Measurements from ENCODE around the gene CD59. TPM values are rescaled to one million over a fixed set of nuclear protein-coding genes. Genes with fewer than 3 reads are reported as not detected.

The CD59 gene
- total and polyA plus RNA-seq, 2 donors (not counting 3 experiments of a cell fraction or from before 2014, with no cell fraction given) = 992 to 1,084 TPM

DNA sequence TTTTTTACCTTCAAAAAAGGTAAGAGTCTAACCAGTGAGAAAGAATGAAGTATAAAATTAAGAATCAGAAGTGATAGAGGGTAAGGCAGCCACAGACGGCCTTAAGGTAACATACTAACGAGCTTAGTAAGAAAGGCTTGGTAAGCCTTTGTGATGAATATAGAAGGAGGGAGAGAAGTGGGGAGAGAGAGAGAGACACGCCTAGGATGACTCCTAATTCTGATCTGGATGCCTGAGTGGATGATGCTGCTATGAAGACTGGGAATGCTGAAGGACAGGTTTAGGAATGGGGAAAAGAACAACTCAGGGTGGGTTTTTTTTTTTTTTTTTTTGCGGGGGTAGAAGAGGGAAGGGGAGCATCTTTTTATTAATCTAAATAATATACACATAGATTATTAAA is 33.3 kb upstream of the CD59 start:
- Histone ChIP-seq H4K20me1 (replicated peaks; ENCODE audit: control insufficient read depth, extremely low read depth, insufficient read depth, low read length) (no peaks in the 10 kb centered on the region), H3K9me1 (replicated peaks; ENCODE audit: control insufficient read depth, extremely low read depth, insufficient read depth, low read length) (no peaks in the 10 kb centered on the region), H2AFZ (ENCODE audit: low read depth, low read length) (no peak overlapping the region), H3K9me3 (replicated peaks; ENCODE audit: control insufficient read depth, insufficient read depth, low read length) (no peaks in the 10 kb centered on the region), H3K27ac (ENCODE audit: insufficient read depth, low read depth, low read length) (no peak overlapping the region), H3K4me3 (replicated peaks in 1 of 3; ENCODE audit: insufficient read depth in 1 of 3, low read depth in 1 of 3, low read length in 3 of 3) (no peak overlapping the region), H3K4me2 (ENCODE audit: insufficient read depth, low read length) (no peak overlapping the region), H3K36me3 (ENCODE audit: control insufficient read depth in 2 of 2, extremely low read depth in 1 of 2, insufficient read depth in 2 of 2, low read length in 2 of 2) (peaks cover 0 to 3% of the 10 kb centered on the region in 2 experiments), H3K4me1 (ENCODE audit: control insufficient read depth, extremely low read depth, insufficient read depth, low read length) (peaks cover 8% of the 10 kb centered on the region), H3K79me2 (ENCODE audit: control insufficient read depth, insufficient read depth, low read length) (peaks cover 14% of the 10 kb centered on the region), H3K27me3 (ENCODE audit: control insufficient read depth in 2 of 2, insufficient read depth in 2 of 2, low read length in 2 of 2) (no peaks in the 10 kb centered on the region), H3K9ac (replicated peaks; ENCODE audit: extremely low read depth, insufficient read depth, low read length) (no peak overlapping the region)
- POLR2A ChIA-PET = no interaction called here
- FAIRE-seq (no peak), DNase-seq (ENCODE audit: low read depth, low spot score) (no peak)
- TF ChIP-seq, protein P1, sequence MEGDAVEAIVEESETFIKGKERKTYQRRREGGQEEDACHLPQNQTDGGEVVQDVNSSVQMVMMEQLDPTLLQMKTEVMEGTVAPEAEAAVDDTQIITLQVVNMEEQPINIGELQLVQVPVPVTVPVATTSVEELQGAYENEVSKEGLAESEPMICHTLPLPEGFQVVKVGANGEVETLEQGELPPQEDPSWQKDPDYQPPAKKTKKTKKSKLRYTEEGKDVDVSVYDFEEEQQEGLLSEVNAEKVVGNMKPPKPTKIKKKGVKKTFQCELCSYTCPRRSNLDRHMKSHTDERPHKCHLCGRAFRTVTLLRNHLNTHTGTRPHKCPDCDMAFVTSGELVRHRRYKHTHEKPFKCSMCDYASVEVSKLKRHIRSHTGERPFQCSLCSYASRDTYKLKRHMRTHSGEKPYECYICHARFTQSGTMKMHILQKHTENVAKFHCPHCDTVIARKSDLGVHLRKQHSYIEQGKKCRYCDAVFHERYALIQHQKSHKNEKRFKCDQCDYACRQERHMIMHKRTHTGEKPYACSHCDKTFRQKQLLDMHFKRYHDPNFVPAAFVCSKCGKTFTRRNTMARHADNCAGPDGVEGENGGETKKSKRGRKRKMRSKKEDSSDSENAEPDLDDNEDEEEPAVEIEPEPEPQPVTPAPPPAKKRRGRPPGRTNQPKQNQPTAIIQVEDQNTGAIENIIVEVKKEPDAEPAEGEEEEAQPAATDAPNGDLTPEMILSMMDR (IDR thresholded peaks at IDR 0.05; ENCODE audit: extremely low read depth in 1 of 2, insufficient read depth in 1 of 2, low read depth in 1 of 2, low read length in 2 of 2) = no peak
- TF ChIP-seq MYC (IDR thresholded peaks at IDR 0.05; ENCODE audit: low read depth, low read length) (no peak), FOS (IDR thresholded peaks at IDR 0.05; ENCODE audit: borderline replicate concordance, insufficient read depth, low read length) (no peak), GATA2 (IDR thresholded peaks at IDR 0.05; ENCODE audit: insufficient read depth, insufficient read length, low read depth, low read length) (no peak), POLR2A (IDR thresholded peaks at IDR 0.05; ENCODE audit: low read depth, low read length) (no peak), EZH2 (IDR thresholded peaks at IDR 0.05; ENCODE audit: borderline replicate concordance, low read depth, low read length, severe bottlenecking) (no peak), JUN (IDR thresholded peaks at IDR 0.05; ENCODE audit: borderline replicate concordance, insufficient read depth, insufficient read length, low read depth) (no peak), POLR2AphosphoS5 (IDR thresholded peaks at IDR 0.05; ENCODE audit: insufficient read depth, low read depth, low read length) (no peak)
- TF ChIP-seq, protein P2, sequence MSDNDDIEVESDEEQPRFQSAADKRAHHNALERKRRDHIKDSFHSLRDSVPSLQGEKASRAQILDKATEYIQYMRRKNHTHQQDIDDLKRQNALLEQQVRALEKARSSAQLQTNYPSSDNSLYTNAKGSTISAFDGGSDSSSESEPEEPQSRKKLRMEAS (IDR thresholded peaks at IDR 0.05; ENCODE audit: insufficient read depth, insufficient read length) = no peak
- CTCF ChIA-PET = no interaction called here
- intact Hi-C loops (cut with micrococcal nuclease) = no loop called here
- BruUV-seq (replicated peaks) = no TSS peak
- dilution Hi-C loops (cut with MboI; ENCODE audit: extremely low pct_ligation_motif_present, low sequenced_read_pairs) = no loop called here

Measured in endothelial cell of umbilical vein (primary cell).